AG04450 (cell line): ENCODE results near the gene TMEM179B. TPM values are rescaled to one million over a fixed set of nuclear protein-coding genes. Genes with fewer than 3 reads are reported as not detected.

ENCODE experiments used
- CTCF ChIA-PET: fragments of 300-600, 350-600 bp; formaldehyde crosslinking; extraction: SDS; loops from one replicate; lab custom pipeline; 2022; ENCODE audit warnings: antibody characterized with exemption, inconsistent platforms; lab: Charles Lee
- POLR2A ChIA-PET: fragments of 350-600 bp; formaldehyde crosslinking; extraction: SDS; loops from one replicate; lab custom pipeline; 2021; ENCODE audit warnings: antibody characterized with exemption, inconsistent platforms; lab: Yijun Ruan, JAX
- DNase-seq: peaks from one replicate; pipeline ENCODE4 v3.0.0-alpha.2; 2011; ENCODE audit warnings: low read depth, low spot score
- H3K27ac ChIP-seq: one replicate; pipeline ENCODE4 v1.5.1; 2012; ENCODE audit warnings: low read depth, low read length, control low read depth
- H3K27me3 ChIP-seq: one replicate; pipeline ENCODE4 v1.6.0; 2012; ENCODE audit warnings: low read length; ENCODE audit not compliant: control insufficient read depth, insufficient read depth
- H3K4me3 ChIP-seq: 2 replicates; pipeline ENCODE4 v1.5.1; 2011; ENCODE audit warnings: mild to moderate bottlenecking, low read depth, low read length, control low read depth
- H3K9me3 ChIP-seq: 2 replicates; pipeline ENCODE4 v1.5.1; 2012; ENCODE audit warnings: low read length; ENCODE audit not compliant: control insufficient read depth, insufficient read depth
- polyA plus RNA-seq: library from polyadenylated mRNA; depleted of rRNA; stranded (reverse); fragments of >200 nt; gene quantifications from 2 replicates; pipeline ENCODE4 v1.2.3, GENCODE V29; 2011
- TF ChIP-seq, protein P1 (sequence below): IDR thresholded peaks from 2 replicates; pipeline ENCODE4 v1.5.1; 2011; ENCODE audit warnings: low read depth, low read length, control low read depth, inconsistent platforms

Gene TMEM179B
- polyA plus RNA-seq, 1 experiment, result 51.7 TPM

GRCh38 chr11:62805076-62805892 is 18.1 kb downstream of the TMEM179B start, which contains the start of gene NXF1:
Gene NXF1, minus strand, starts transcription at chr11:62805440. Its CDS starts 84 bp downstream, at chr11:62805356.
- ChIA-PET CTCF (interaction anchor here (0.6 to 1.3 kb wide), 4 partner anchors 10 to 79 kb away, joined by 3 to 9 read pairs (median 6); no protein-coding TSS in a partner anchor), POLR2A (interaction anchor here (0.6 to 3.6 kb wide), 9 partner anchors 10 to 118 kb away, joined by 3 to 33 read pairs (median 6); partner anchors contain the start of genes STX5, TAF6L, TEX54 and ZBTB3)
- Histone ChIP-seq H3K27me3 (no peaks in the 10 kb centered on the region), H3K9me3 (no peaks in the 10 kb centered on the region), H3K4me3 (peak within 1 kb of the TSS; percentile 96), H3K27ac (peak within 1 kb of the TSS; percentile 81)
- TF ChIP-seq, protein P1, sequence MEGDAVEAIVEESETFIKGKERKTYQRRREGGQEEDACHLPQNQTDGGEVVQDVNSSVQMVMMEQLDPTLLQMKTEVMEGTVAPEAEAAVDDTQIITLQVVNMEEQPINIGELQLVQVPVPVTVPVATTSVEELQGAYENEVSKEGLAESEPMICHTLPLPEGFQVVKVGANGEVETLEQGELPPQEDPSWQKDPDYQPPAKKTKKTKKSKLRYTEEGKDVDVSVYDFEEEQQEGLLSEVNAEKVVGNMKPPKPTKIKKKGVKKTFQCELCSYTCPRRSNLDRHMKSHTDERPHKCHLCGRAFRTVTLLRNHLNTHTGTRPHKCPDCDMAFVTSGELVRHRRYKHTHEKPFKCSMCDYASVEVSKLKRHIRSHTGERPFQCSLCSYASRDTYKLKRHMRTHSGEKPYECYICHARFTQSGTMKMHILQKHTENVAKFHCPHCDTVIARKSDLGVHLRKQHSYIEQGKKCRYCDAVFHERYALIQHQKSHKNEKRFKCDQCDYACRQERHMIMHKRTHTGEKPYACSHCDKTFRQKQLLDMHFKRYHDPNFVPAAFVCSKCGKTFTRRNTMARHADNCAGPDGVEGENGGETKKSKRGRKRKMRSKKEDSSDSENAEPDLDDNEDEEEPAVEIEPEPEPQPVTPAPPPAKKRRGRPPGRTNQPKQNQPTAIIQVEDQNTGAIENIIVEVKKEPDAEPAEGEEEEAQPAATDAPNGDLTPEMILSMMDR, result peak; percentile 14; the same call in 1 of the 2 replicates
- peak; percentile 87 for DNase-seq

- TF ChIP-seq, protein P1, result no peak
- no peak for DNase-seq
- Histone ChIP-seq H3K4me3 (peak overlapping the region; percentile 96), H3K9me3 (no peaks in the 10 kb centered on the region), H3K27ac (no peak overlapping the region), H3K27me3 (no peaks in the 10 kb centered on the region)
- CTCF ChIA-PET, result interaction anchor here (0.5 to 1.3 kb wide), 5 partner anchors 9 to 78 kb away, joined by 3 to 9 read pairs (median 4); no protein-coding TSS in a partner anchor
- POLR2A ChIA-PET, result interaction anchor here (0.5 to 3.6 kb wide), 11 partner anchors 9 to 117 kb away, joined by 3 to 33 read pairs (median 4); partner anchors contain the start of genes HNRNPUL2, STX5, TEX54 and TMEM179B
Measured at GRCh38 chr11:62805961-62806441, 18.8 kb downstream of the TMEM179B start.

- POLR2A ChIA-PET, result interaction anchor here (0.5 to 3.6 kb wide), 9 partner anchors 12 to 79 kb away, joined by 3 to 33 read pairs (median 4); partner anchors contain the start of genes HNRNPUL2, STX5, TEX54 and TMEM179B
- Histone ChIP-seq H3K27me3 (no peaks in the 10 kb centered on the region), H3K4me3 (no peak overlapping the region), H3K9me3 (no peaks in the 10 kb centered on the region), H3K27ac (peak overlapping the region; percentile 61)
- CTCF ChIA-PET, result interaction anchor here (0.6 to 1.8 kb wide), 4 partner anchors 9 to 34 kb away, joined by 4 to 9 read pairs (median 5); no protein-coding TSS in a partner anchor
- DNase-seq, result no peak
- TF ChIP-seq, protein P1, result no peak
Measured at GRCh38 chr11:62806611-62807121, 19.5 kb downstream of the TMEM179B start.

DNA sequence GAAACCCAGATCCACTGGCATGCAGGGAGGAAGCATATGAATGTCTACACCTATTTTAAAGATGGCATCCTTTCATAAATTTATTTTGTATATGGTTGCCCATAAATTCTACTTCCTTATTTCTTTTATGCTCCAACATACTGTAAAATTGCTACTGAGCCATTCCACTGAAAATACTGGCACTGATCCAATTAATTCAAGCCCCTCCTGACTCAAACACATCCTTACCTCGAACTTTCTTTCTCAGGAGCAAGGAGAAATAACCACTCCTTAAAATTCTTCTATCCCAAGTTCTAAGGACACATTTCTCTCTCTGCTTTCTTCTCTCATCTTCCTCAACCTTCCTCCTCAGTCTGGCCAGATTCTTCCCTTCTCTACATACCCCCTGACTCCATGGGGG is 23.5 kb downstream of the TMEM179B start:
- Histone ChIP-seq H3K27me3 (no peaks in the 10 kb centered on the region), H3K9me3 (no peaks in the 10 kb centered on the region), H3K27ac (no peak overlapping the region), H3K4me3 (no peak overlapping the region)
- TF ChIP-seq, protein P1, result no peak
- ChIA-PET CTCF (no interaction called here), POLR2A (interaction anchor here (1.0 kb wide), 1 partner anchor 21 kb away, joined by 8 read pairs; the partner anchor contains the start of gene STX5)
- no peak for DNase-seq
